DOHH2 (cell line): Measurements from ENCODE around the gene AKAP10.

Experiments
- H3F3A ChIP-seq: fragments of 200-600 bp; sonication (generic), shearing (Covaris generic); 2 replicates; pipeline ENCODE4 v1.6.0; 2016; ENCODE audit warnings: antibody characterized with exemption, mild to moderate bottlenecking; ENCODE audit not compliant: control insufficient read depth, insufficient read depth
- H3K27ac ChIP-seq: fragments of 200-600 bp; sonication (generic); 2 replicates; pipeline ENCODE4 v1.5.1; 2014; ENCODE audit warnings: low read depth, mild to moderate bottlenecking, low read length, moderate library complexity
- H3K27me3 ChIP-seq: fragments of 200-600 bp; sonication (generic); 2 replicates; pipeline ENCODE4 v1.6.1; 2014; ENCODE audit warnings: mild to moderate bottlenecking, low read length, mixed read lengths; ENCODE audit not compliant: control insufficient read depth
- H3K36me3 ChIP-seq: fragments of 200-600 bp; sonication (generic); 2 replicates; pipeline ENCODE4 v1.6.1; 2014; ENCODE audit warnings: mild to moderate bottlenecking, low read length, moderate library complexity, mixed read lengths; ENCODE audit not compliant: control insufficient read depth
- H3K4me1 ChIP-seq: fragments of 200-600 bp; sonication (generic); 2 replicates; pipeline ENCODE4 v1.6.1; 2014; ENCODE audit warnings: mild to moderate bottlenecking, low read length, mixed read lengths; ENCODE audit not compliant: control insufficient read depth
- H3K4me2 ChIP-seq: fragments of 200-600 bp; sonication (generic); 2 replicates; pipeline ENCODE4 v1.6.0; 2014; ENCODE audit warnings: mild to moderate bottlenecking, low read length, moderate library complexity
- H3K4me3 ChIP-seq: fragments of 200-600 bp; sonication (generic); 2 replicates; pipeline ENCODE4 v1.5.1; 2014; ENCODE audit warnings: mild to moderate bottlenecking, low read length, mixed read lengths
- H3K79me2 ChIP-seq: fragments of 200-600 bp; sonication (generic); 2 replicates; pipeline ENCODE4 v1.6.1; 2014; ENCODE audit warnings: mild to moderate bottlenecking, low read length, mixed read lengths; ENCODE audit not compliant: control insufficient read depth
- H3K9me2 ChIP-seq: fragments of 200-600 bp; sonication (generic); replicated peaks from 2 replicates; pipeline ENCODE4 v1.6.1; 2014; ENCODE audit warnings: mild to moderate bottlenecking, low read length, mixed read lengths; ENCODE audit not compliant: control insufficient read depth
- H3K9me3 ChIP-seq: fragments of 200-600 bp; sonication (generic); 2 replicates; pipeline ENCODE4 v1.6.1; 2014; ENCODE audit warnings: antibody characterized with exemption, low read length, mixed read lengths; ENCODE audit not compliant: control insufficient read depth, insufficient read depth
- H4K20me1 ChIP-seq: fragments of 200-600 bp; sonication (generic); 2 replicates; pipeline ENCODE4 v1.6.0; 2014; ENCODE audit warnings: low read depth, mild to moderate bottlenecking, antibody characterized with exemption, low read length, moderate library complexity; ENCODE audit not compliant: control insufficient read depth, insufficient read depth
- CTCF ChIP-seq: fragments of 200-600 bp; sonication (generic); IDR thresholded peaks from one replicate; pipeline ENCODE4 v1.5.1; 2014; ENCODE audit warnings: antibody characterized with exemption, mild to moderate bottlenecking, low read depth, low read length; ENCODE audit not compliant: poor library complexity, severe bottlenecking
- EZH2phosphoT487 ChIP-seq: fragments of 200-600 bp; sonication (generic); IDR thresholded peaks from 2 replicates; pipeline ENCODE4 v1.6.1; 2017; ENCODE audit warnings: borderline replicate concordance, mild to moderate bottlenecking, antibody characterized with exemption, low read length, moderate library complexity, mixed read lengths

AKAP10 gene

GRCh38 chr17:19979917-19980770, 2.5 kb upstream of the AKAP10 start:
- H3K27me3 ChIP-seq = no peaks in the 10 kb centered on the region
- peaks cover 32% of the 10 kb centered on the region for H3K4me1 ChIP-seq
- no peaks in the 10 kb centered on the region for H3K9me2 ChIP-seq
- peaks cover 34% of the 10 kb centered on the region for H3K79me2 ChIP-seq
- no peak overlapping the region for H3K4me2 ChIP-seq
- TF ChIP-seq EZH2phosphoT487 (no peak), CTCF (no peak)
- no peaks in the 10 kb centered on the region for H3K9me3 ChIP-seq
- 0 out of 2 replicates have a peak, but pooled peaks cover 4% of the 10 kb centered on the region for H3F3A ChIP-seq
- H3K4me3 ChIP-seq = no peak overlapping the region
- H3K36me3 ChIP-seq = peaks cover 20% of the 10 kb centered on the region
- peaks cover 5% of the 10 kb centered on the region; the same call in 1 of the 2 replicates for H4K20me1 ChIP-seq
- H3K27ac ChIP-seq = no peak overlapping the region

GRCh38 chr17:19978805-19979211, 1.2 kb upstream of the AKAP10 start:
- no peak for TF ChIP-seq CTCF
- TF ChIP-seq EZH2phosphoT487 = no peak
- Histone ChIP-seq H3K4me2 (peak overlapping the region; percentile 90), H3K4me3 (peak overlapping the region; percentile 86), H3K79me2 (peaks cover 48% of the 10 kb centered on the region), H4K20me1 (peaks cover 5% of the 10 kb centered on the region; the same call in 1 of the 2 replicates), H3K4me1 (peaks cover 34% of the 10 kb centered on the region), H3K27ac (peak overlapping the region; percentile 93), H3K9me3 (no peaks in the 10 kb centered on the region), H3K36me3 (peaks cover 33% of the 10 kb centered on the region), H3K27me3 (no peaks in the 10 kb centered on the region), H3F3A (peaks cover 4% of the 10 kb centered on the region; the same call in 1 of the 2 replicates), H3K9me2 (no peaks in the 10 kb centered on the region)

GRCh38 chr17:19978209-19978802, 678 bp upstream of the AKAP10 start:
- peaks cover 34% of the 10 kb centered on the region for H3K4me1 ChIP-seq
- peak overlapping the region; percentile 86 for H3K4me3 ChIP-seq

More at GRCh38 chr17:19978209-19978802, 678 bp upstream of the AKAP10 start:
- Histone ChIP-seq H3K4me2 (peak overlapping the region; percentile 90), H3K27me3 (no peaks in the 10 kb centered on the region), H3K36me3 (peaks cover 38% of the 10 kb centered on the region), H3K9me3 (no peaks in the 10 kb centered on the region), H3K9me2 (no peaks in the 10 kb centered on the region), H3K27ac (peak overlapping the region; percentile 93), H3F3A (peaks cover 4% of the 10 kb centered on the region; the same call in 1 of the 2 replicates), H4K20me1 (peaks cover 7% of the 10 kb centered on the region), H3K79me2 (peaks cover 53% of the 10 kb centered on the region)
- peak; percentile 17 for TF ChIP-seq CTCF
- TF ChIP-seq EZH2phosphoT487 = no peak
